HEK293T (cell line): ENCODE measurements around the gene NPLOC4.

Source experiments
- CTCF ChIA-PET: fragments of 350-600 bp; formaldehyde crosslinking; extraction: SDS; loops from one replicate; lab custom pipeline; 2021; ENCODE audit warnings: antibody characterized with exemption, inconsistent platforms; lab: Yijun Ruan, JAX
- POLR2A ChIA-PET: fragments of 350-600 bp; formaldehyde crosslinking; extraction: SDS; loops from one replicate; lab custom pipeline; 2020; ENCODE audit warnings: antibody characterized with exemption, inconsistent platforms; lab: Yijun Ruan, JAX
- DNase-seq: peaks from one replicate; pipeline ENCODE4 v3.0.0; 2012; ENCODE audit warnings: mixed read lengths; ENCODE audit errors: extremely low spot score
- ARNT ChIP-seq: fragments of 450-650 bp; IDR thresholded peaks from 2 replicates; pipeline ENCODE4 v1.6.1; 2017; ENCODE audit warnings: mild to moderate bottlenecking
- BHLHE40 ChIP-seq: fragments of 450-650 bp; IDR thresholded peaks from 2 replicates; pipeline ENCODE4 v1.6.1; 2016; ENCODE audit warnings: mild to moderate bottlenecking, moderate library complexity, borderline replicate concordance
- CTBP1 ChIP-seq: fragments of 450-650 bp; IDR thresholded peaks from 2 replicates; pipeline ENCODE4 v1.6.1; 2016; ENCODE audit warnings: borderline replicate concordance
- ELF4 ChIP-seq: fragments of 450-650 bp; IDR thresholded peaks from 2 replicates; pipeline ENCODE4 v1.6.1; 2017; ENCODE audit warnings: antibody characterized with exemption
- FOXA1 ChIP-seq: fragments of 450-650 bp; IDR thresholded peaks from 2 replicates; pipeline ENCODE4 v1.6.1; 2016; ENCODE audit warnings: mild to moderate bottlenecking
- FOXK2 ChIP-seq: fragments of 450-650 bp; IDR thresholded peaks from 2 replicates; pipeline ENCODE4 v1.6.1; 2016; ENCODE audit warnings: mild to moderate bottlenecking
- FOXM1 ChIP-seq: fragments of 450-650 bp; IDR thresholded peaks from 2 replicates; pipeline ENCODE4 v1.6.1; 2017; ENCODE audit warnings: mild to moderate bottlenecking, borderline replicate concordance
- HDGF ChIP-seq: fragments of 450-650 bp; IDR thresholded peaks from 2 replicates; pipeline ENCODE4 v1.6.1; 2017; ENCODE audit warnings: antibody characterized with exemption, borderline replicate concordance
- L3MBTL2 ChIP-seq: fragments of 450-650 bp; conservative IDR thresholded peaks from 2 replicates; pipeline ENCODE4 v1.6.1; 2016; ENCODE audit warnings: mild to moderate bottlenecking
- LEF1 ChIP-seq: fragments of 450-650 bp; IDR thresholded peaks from 2 replicates; pipeline ENCODE4 v1.6.1; 2017; ENCODE audit warnings: mild to moderate bottlenecking, borderline replicate concordance
- NFRKB ChIP-seq: fragments of 450-650 bp; IDR thresholded peaks from 2 replicates; pipeline ENCODE4 v1.6.1; 2016; ENCODE audit warnings: mild to moderate bottlenecking, moderate library complexity
- SP1 ChIP-seq: fragments of 450-650 bp; IDR thresholded peaks from 2 replicates; pipeline ENCODE4 v1.6.1; 2017
- SUZ12 ChIP-seq: fragments of 450-650 bp; IDR thresholded peaks from 2 replicates; pipeline ENCODE4 v1.6.1; 2016; ENCODE audit warnings: mild to moderate bottlenecking
- TARDBP ChIP-seq: fragments of 450-650 bp; IDR thresholded peaks from 2 replicates; pipeline ENCODE4 v1.6.1; 2016
- ZNF384 ChIP-seq: fragments of 450-650 bp; IDR thresholded peaks from 2 replicates; pipeline ENCODE4 v1.6.1; 2016
- TF ChIP-seq, protein P1 (sequence below): fragments of 450-650 bp; IDR thresholded peaks from 2 replicates; pipeline ENCODE4 v1.6.1; 2016

NPLOC4 gene

GRCh38 chr17:81665205-81666091 lies 28.5 kb upstream of the NPLOC4 start:
- POLR2A ChIA-PET, result interaction anchor here (0.7 to 2.8 kb wide), 10 partner anchors 10 to 270 kb away, joined by 3 to 29 read pairs (median 5); partner anchors contain the start of genes ARL16, BAHCC1, HGS and MCRIP1
- 0 out of 2 replicates have a peak, but pooled peaks have one; percentile 57 for TF ChIP-seq HDGF
- no peak for TF ChIP-seq FOXM1
- TF ChIP-seq L3MBTL2, result peak; percentile 97
- CTCF ChIA-PET, result no interaction called here
- peak; percentile 53 for DNase-seq

DNA sequence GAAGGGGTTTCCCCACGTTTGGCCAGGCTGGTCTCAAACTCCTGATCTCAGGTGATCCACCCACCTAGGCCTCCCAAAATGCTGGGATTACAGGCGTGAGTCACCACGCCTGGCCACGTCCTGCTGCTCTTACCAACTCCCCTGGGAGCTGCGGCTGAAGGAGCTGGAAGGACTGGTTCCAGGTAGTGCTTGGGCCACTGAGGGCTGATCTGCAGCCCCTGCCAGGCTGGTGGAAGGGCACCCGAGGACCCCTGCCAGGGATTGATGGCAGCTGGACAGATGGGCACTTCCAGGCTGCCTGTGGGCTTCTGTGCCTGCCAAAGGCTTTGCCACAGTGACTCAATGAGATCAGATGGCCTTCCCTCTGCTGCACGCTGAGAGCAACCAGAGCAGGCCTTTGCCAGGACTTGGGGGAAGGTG lies 27.1 kb upstream of the NPLOC4 start:
- no peak for TF ChIP-seq ARNT
- TF ChIP-seq SP1, result no peak
- TF ChIP-seq FOXM1, result no peak
- TF ChIP-seq LEF1, result no peak
- TF ChIP-seq TARDBP, result no peak
- TF ChIP-seq ELF4, result no peak
- TF ChIP-seq CTBP1, result no peak
- no peak for TF ChIP-seq FOXK2
- TF ChIP-seq, protein P1, sequence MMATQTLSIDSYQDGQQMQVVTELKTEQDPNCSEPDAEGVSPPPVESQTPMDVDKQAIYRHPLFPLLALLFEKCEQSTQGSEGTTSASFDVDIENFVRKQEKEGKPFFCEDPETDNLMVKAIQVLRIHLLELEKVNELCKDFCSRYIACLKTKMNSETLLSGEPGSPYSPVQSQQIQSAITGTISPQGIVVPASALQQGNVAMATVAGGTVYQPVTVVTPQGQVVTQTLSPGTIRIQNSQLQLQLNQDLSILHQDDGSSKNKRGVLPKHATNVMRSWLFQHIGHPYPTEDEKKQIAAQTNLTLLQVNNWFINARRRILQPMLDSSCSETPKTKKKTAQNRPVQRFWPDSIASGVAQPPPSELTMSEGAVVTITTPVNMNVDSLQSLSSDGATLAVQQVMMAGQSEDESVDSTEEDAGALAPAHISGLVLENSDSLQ, result no peak
- no peak for TF ChIP-seq NFRKB
- no peak for TF ChIP-seq BHLHE40
- no peak for TF ChIP-seq SUZ12
- no peak for TF ChIP-seq FOXA1
- no peak for TF ChIP-seq HDGF
- no peak for DNase-seq
- CTCF ChIA-PET, result interaction anchor here (0.6 to 0.7 kb wide), 3 partner anchors 30 to 111 kb away, joined by 3 to 5 read pairs (median 3); no protein-coding TSS in a partner anchor
- POLR2A ChIA-PET, result interaction anchor here (0.7 to 1.4 kb wide), 4 partner anchors 9 to 37 kb away, joined by 3 to 5 read pairs (median 4); partner anchors contain the start of genes ARL16 and HGS

DNA sequence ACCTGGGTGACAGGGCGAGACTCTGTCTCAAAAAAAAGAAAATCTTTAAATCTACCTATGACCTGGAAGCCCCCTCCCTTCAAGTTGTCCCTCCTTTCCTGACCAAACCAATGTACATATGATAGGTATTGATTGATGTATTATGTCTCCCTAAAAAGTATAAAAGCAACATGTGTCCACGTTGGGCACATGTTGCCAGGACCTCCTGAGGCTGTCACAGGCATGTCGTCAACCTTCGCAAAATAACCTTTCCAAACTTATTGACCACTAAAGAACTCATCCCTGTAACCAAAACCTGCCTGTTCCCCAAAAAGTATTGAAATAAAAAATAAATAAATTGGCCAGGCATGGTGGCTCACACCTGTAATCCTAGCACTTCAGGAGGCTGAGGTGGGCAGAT lies 25.1 kb upstream of the NPLOC4 start:
- no peak for TF ChIP-seq CTBP1
- TF ChIP-seq, protein P1, result no peak
- TF ChIP-seq FOXK2, result no peak
- TF ChIP-seq SP1, result no peak
- no peak for TF ChIP-seq ELF4
- no peak for TF ChIP-seq FOXA1
- no peak for TF ChIP-seq NFRKB
- TF ChIP-seq TARDBP, result no peak
- TF ChIP-seq L3MBTL2, result no peak
- TF ChIP-seq ARNT, result no peak
- TF ChIP-seq HDGF, result no peak
- TF ChIP-seq BHLHE40, result no peak
- TF ChIP-seq SUZ12, result no peak
- no peak for TF ChIP-seq FOXM1
- TF ChIP-seq ZNF384, result no peak
- no peak for TF ChIP-seq LEF1
- CTCF ChIA-PET, result no interaction called here
- POLR2A ChIA-PET, result no interaction called here
- DNase-seq, result no peak

DNA sequence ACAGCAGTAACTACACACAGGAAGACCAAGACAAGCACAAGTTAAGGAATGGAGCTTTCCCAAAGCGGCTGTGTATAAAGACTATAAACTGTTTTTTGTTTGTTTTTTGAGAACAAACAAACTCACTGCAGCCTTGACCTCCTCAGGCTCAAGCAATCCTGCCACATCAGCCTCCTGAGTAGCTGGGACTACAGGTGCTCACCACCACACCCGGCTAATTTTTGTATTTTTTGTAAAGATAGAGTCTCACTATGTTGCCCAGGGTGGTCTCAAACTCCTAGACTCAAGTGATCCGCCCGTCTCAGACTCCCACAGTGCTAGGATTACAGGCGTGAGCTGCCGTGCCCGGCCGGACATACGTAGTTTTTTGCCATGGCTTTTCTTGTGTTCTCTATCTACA lies 23.5 kb upstream of the NPLOC4 start:
- CTCF ChIA-PET, result interaction anchor here (0.9 to 1.1 kb wide), 2 partner anchors 15 to 377 kb away, joined by 3 to 4 read pairs; partner anchors contain the start of gene DCXR
- POLR2A ChIA-PET, result no interaction called here
- DNase-seq, result no peak
- TF ChIP-seq FOXM1, result no peak
- TF ChIP-seq HDGF, result no peak
- no peak for TF ChIP-seq ZNF384
- no peak for TF ChIP-seq LEF1
- TF ChIP-seq TARDBP, result no peak
- TF ChIP-seq FOXA1, result no peak
- TF ChIP-seq ARNT, result no peak
- no peak for TF ChIP-seq CTBP1

DNA sequence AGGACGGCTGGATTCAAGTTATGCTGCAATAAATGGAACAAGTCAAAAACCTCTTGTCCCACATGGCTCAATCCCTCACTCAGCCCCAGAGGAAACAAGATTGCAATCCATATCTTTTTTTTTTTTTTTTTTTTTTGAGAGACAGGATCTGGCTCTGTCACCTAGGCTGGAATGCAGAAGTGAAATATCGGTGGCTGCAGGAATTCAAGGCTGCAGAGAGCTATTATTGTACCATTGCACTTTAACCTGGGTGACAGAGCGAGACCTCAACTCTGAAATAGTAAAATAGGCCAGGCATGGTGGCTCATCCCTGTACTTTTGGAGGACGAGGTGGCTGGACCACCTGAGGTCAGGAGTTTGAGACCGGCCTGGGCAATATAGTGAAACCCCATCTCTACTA lies 22.1 kb upstream of the NPLOC4 start:
- CTCF ChIA-PET, result interaction anchor here (0.7 kb wide), 1 partner anchor 29 kb away, joined by 7 read pairs; no protein-coding TSS in a partner anchor
- POLR2A ChIA-PET, result no interaction called here
- no peak for DNase-seq
- no peak for TF ChIP-seq BHLHE40
- no peak for TF ChIP-seq ELF4
- TF ChIP-seq LEF1, result no peak
- no peak for TF ChIP-seq CTBP1
- no peak for TF ChIP-seq ZNF384
- no peak for TF ChIP-seq SP1
- TF ChIP-seq, protein P1, result no peak

- DNase-seq, result no peak
- TF ChIP-seq HDGF (no peak), ELF4 (no peak), LEF1 (no peak), SUZ12 (no peak), CTBP1 (no peak), FOXK2 (no peak), BHLHE40 (no peak), FOXM1 (no peak), ZNF384 (no peak), TARDBP (no peak), ARNT (no peak)
- TF ChIP-seq, protein P1, result no peak
- ChIA-PET CTCF (no interaction called here), POLR2A (interaction anchor here (1.5 to 3.5 kb wide), 3 partner anchors 9 to 177 kb away, joined by 4 to 29 read pairs (median 6); partner anchors contain the start of genes ARL16, CCDC137, HGS and MCRIP1)
Observed at GRCh38 chr17:81656835-81657234, 19.9 kb upstream of the NPLOC4 start.
